ENCODE data around the gene CXCL8.

CXCL8 gene

DNA sequence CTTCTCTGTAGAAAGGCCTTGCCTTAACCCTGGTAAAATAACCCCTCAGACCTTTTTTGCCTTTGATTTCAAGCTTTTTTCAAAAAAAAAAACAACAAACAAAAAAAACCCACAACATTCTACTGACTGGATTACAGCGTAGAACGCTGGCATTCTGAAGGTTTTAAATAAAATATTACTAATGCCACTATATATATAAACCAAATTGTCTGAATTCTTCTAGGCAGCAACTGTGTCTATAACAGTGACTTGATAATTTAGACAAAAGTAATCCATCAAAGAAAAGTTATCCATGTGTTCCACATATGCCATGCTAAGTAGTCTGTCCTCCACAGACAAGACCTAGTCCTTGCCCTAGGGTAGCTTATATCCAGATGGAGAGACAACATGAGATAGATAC, 33.6 kb upstream of the CXCL8 start:
- no peak overlapping the region for H3K9ac ChIP-seq (ENCODE audit: low read length)
- H3K4me3 ChIP-seq (ENCODE audit: low read length) = no peak overlapping the region
- no peaks in the 10 kb centered on the region for H3K27me3 ChIP-seq (ENCODE audit: control insufficient read depth, insufficient read depth, low read length)
- H3K36me3 ChIP-seq (ENCODE audit: control insufficient read depth, insufficient read depth, low read length) = no peaks in the 10 kb centered on the region
- no peak overlapping the region for H3K27ac ChIP-seq (ENCODE audit: low read depth, low read length)
- H3K4me1 ChIP-seq (ENCODE audit: control insufficient read depth, insufficient read depth, low read length) = peaks cover 2% of the 10 kb centered on the region

- Histone ChIP-seq H3K36me3 (ENCODE audit: control insufficient read depth, insufficient read depth, low read length) (no peaks in the 10 kb centered on the region), H3K9ac (ENCODE audit: low read length) (no peak overlapping the region), H3K27me3 (ENCODE audit: control insufficient read depth, insufficient read depth, low read length) (no peaks in the 10 kb centered on the region), H3K27ac (ENCODE audit: low read depth, low read length) (no peak overlapping the region), H3K4me1 (ENCODE audit: control insufficient read depth, insufficient read depth, low read length) (peaks cover 2% of the 10 kb centered on the region), H3K4me3 (ENCODE audit: low read length) (no peak overlapping the region)
These were observed 33.0 kb upstream of the CXCL8 start for GRCh38 chr4:73707269-73707875.

- H3K4me3 ChIP-seq (ENCODE audit: low read length) = no peak overlapping the region
These were observed 32.3 kb upstream of the CXCL8 start for GRCh38 chr4:73707918-73708577.

GRCh38 chr4:73709451-73710033, 30.8 kb upstream of the CXCL8 start:
- H3K9ac ChIP-seq (ENCODE audit: low read length) = no peak overlapping the region
- no peaks in the 10 kb centered on the region for H3K27me3 ChIP-seq (ENCODE audit: control insufficient read depth, insufficient read depth, low read length)
- no peaks in the 10 kb centered on the region for H3K36me3 ChIP-seq (ENCODE audit: control insufficient read depth, insufficient read depth, low read length)
- H3K27ac ChIP-seq (ENCODE audit: low read depth, low read length) = no peak overlapping the region
- no peak overlapping the region for H3K4me3 ChIP-seq (ENCODE audit: low read length)
- H3K4me1 ChIP-seq (ENCODE audit: control insufficient read depth, insufficient read depth, low read length) = peaks cover 2% of the 10 kb centered on the region

More at GRCh38 chr4:73707918-73708577, 32.3 kb upstream of the CXCL8 start:
- H3K36me3 ChIP-seq (ENCODE audit: control insufficient read depth, insufficient read depth, low read length) = no peaks in the 10 kb centered on the region
- H3K27ac ChIP-seq (ENCODE audit: low read depth, low read length) = no peak overlapping the region
- peaks cover 2% of the 10 kb centered on the region for H3K4me1 ChIP-seq (ENCODE audit: control insufficient read depth, insufficient read depth, low read length)
- H3K27me3 ChIP-seq (ENCODE audit: control insufficient read depth, insufficient read depth, low read length) = no peaks in the 10 kb centered on the region
- no peak overlapping the region for H3K9ac ChIP-seq (ENCODE audit: low read length)

DNA sequence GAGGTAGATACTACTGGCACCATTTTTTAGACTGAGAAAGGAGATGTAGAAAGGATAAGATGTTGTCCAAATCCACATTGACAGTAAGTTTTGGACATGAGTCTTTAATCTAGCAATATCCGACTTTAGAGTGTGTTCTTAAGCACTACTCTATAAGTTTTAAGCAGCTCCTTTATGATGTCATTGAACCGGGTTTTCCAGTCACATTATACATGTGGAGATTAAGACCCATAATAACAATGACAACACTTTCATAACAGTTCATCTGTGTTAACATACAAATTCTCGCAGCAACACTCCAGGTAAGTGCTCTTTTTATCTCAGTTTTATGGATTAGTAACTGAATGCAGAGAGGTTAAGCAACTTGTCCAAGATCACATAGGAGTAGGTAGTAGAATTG, 30.3 kb upstream of the CXCL8 start:
- no peak overlapping the region for H3K4me3 ChIP-seq (ENCODE audit: low read length)
- no peaks in the 10 kb centered on the region for H3K27me3 ChIP-seq (ENCODE audit: control insufficient read depth, insufficient read depth, low read length)

DNA sequence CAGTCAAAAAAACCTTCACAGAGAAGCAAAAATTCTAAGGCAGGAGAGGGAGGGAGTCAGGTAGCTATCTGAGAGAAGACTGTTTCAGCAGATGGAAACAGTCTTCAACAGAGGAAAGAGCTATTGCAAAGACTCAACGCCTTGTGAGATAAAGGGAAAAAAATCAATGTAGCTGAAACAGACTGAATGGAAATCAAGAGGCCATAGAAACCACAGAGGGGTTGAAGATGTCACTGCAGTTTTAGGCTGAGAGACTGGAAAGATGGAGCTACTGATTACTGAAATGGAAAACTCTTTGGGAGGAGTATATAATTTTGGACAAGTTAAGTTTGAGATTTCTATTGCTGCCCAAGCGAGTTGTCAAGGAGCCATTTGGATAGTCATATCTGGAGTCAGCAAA, 28.4 kb upstream of the CXCL8 start:
- H3K9ac ChIP-seq (ENCODE audit: low read length) = no peak overlapping the region
- no peak overlapping the region for H3K27ac ChIP-seq (ENCODE audit: low read depth, low read length)
- H3K4me3 ChIP-seq (ENCODE audit: low read length) = no peak overlapping the region
- H3K4me1 ChIP-seq (ENCODE audit: control insufficient read depth, insufficient read depth, low read length) = peaks cover 2% of the 10 kb centered on the region
- H3K27me3 ChIP-seq (ENCODE audit: control insufficient read depth, insufficient read depth, low read length) = no peaks in the 10 kb centered on the region
- H3K36me3 ChIP-seq (ENCODE audit: control insufficient read depth, insufficient read depth, low read length) = no peaks in the 10 kb centered on the region

More for the DNA sequence above, 30.3 kb upstream of the CXCL8 start:
- H3K27ac ChIP-seq (ENCODE audit: low read depth, low read length) = no peak overlapping the region
- H3K4me1 ChIP-seq (ENCODE audit: control insufficient read depth, insufficient read depth, low read length) = peaks cover 2% of the 10 kb centered on the region
- no peak overlapping the region for H3K9ac ChIP-seq (ENCODE audit: low read length)
- no peaks in the 10 kb centered on the region for H3K36me3 ChIP-seq (ENCODE audit: control insufficient read depth, insufficient read depth, low read length)

DNA sequence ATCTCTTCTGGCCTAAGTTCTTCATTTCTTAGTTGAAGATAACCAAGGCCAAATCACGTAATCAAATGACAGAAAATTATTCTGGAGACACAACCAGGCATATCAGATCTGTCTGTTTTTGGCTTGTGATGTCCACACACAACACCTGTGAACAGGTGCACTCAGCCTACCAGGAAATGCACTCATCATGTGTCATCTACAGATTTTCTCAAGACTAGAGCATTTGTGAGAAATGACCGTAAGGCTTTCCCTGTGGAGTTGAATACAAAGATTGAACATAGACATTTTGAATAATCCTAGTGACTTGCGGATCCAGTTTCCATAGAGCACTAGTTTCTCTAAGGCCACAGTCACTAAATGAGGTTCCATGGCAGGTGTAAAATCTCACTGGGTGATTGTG, 26.7 kb upstream of the CXCL8 start:
- Histone ChIP-seq H3K9ac (ENCODE audit: low read length) (no peak overlapping the region), H3K36me3 (ENCODE audit: control insufficient read depth, insufficient read depth, low read length) (no peaks in the 10 kb centered on the region), H3K4me1 (ENCODE audit: control insufficient read depth, insufficient read depth, low read length) (no peaks in the 10 kb centered on the region), H3K27me3 (ENCODE audit: control insufficient read depth, insufficient read depth, low read length) (no peaks in the 10 kb centered on the region), H3K27ac (ENCODE audit: low read depth, low read length) (no peak overlapping the region), H3K4me3 (ENCODE audit: low read length) (no peak overlapping the region)

DNA sequence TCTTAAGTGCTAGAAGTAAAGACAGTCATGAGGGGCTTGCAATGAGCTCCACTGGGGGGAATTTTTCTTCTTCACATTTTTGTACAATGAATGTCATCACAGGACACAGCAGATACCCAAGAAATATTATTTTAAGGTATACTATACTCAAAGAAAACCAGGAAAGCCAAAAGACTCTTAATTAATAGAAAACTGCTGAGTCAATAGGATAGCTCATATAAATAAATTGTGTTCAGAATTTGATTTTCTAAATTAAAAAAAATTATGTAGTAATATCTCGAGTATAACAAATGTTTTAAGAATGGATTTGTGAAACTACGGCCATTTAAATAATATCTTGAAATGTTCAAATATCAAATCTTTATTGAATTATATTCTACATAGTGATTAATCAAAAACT, 25.7 kb upstream of the CXCL8 start:
- no peak overlapping the region for H3K27ac ChIP-seq (ENCODE audit: low read depth, low read length)
- H3K4me1 ChIP-seq (ENCODE audit: control insufficient read depth, insufficient read depth, low read length) = no peaks in the 10 kb centered on the region
- no peak overlapping the region for H3K4me3 ChIP-seq (ENCODE audit: low read length)
- no peaks in the 10 kb centered on the region for H3K27me3 ChIP-seq (ENCODE audit: control insufficient read depth, insufficient read depth, low read length)
- no peaks in the 10 kb centered on the region for H3K36me3 ChIP-seq (ENCODE audit: control insufficient read depth, insufficient read depth, low read length)
- no peak overlapping the region for H3K9ac ChIP-seq (ENCODE audit: low read length)

DNA sequence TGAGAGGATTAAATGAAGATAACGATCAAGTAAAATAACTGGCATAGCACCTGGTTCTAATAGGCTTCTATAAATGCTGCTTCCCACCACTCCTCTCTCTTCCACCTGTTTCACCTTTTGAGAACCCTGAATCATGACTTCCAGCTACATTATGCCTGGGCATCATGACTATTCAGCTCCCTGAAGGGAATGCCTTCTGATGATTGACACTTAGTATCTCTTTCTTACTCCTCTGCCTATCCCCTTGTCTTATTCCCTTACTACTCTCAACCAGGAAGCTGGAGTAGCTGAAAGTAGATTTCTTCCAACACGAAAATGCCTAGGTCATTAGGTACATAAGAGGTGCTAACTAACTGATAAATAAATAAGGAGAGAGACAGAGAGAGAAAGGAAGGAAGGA, 24.7 kb upstream of the CXCL8 start:
- H3K27me3 ChIP-seq (ENCODE audit: control insufficient read depth, insufficient read depth, low read length) = no peaks in the 10 kb centered on the region
- no peak overlapping the region for H3K9ac ChIP-seq (ENCODE audit: low read length)
- no peak overlapping the region for H3K4me3 ChIP-seq (ENCODE audit: low read length)
- no peaks in the 10 kb centered on the region for H3K36me3 ChIP-seq (ENCODE audit: control insufficient read depth, insufficient read depth, low read length)
- no peak overlapping the region for H3K27ac ChIP-seq (ENCODE audit: low read depth, low read length)
- H3K4me1 ChIP-seq (ENCODE audit: control insufficient read depth, insufficient read depth, low read length) = no peaks in the 10 kb centered on the region

DNA sequence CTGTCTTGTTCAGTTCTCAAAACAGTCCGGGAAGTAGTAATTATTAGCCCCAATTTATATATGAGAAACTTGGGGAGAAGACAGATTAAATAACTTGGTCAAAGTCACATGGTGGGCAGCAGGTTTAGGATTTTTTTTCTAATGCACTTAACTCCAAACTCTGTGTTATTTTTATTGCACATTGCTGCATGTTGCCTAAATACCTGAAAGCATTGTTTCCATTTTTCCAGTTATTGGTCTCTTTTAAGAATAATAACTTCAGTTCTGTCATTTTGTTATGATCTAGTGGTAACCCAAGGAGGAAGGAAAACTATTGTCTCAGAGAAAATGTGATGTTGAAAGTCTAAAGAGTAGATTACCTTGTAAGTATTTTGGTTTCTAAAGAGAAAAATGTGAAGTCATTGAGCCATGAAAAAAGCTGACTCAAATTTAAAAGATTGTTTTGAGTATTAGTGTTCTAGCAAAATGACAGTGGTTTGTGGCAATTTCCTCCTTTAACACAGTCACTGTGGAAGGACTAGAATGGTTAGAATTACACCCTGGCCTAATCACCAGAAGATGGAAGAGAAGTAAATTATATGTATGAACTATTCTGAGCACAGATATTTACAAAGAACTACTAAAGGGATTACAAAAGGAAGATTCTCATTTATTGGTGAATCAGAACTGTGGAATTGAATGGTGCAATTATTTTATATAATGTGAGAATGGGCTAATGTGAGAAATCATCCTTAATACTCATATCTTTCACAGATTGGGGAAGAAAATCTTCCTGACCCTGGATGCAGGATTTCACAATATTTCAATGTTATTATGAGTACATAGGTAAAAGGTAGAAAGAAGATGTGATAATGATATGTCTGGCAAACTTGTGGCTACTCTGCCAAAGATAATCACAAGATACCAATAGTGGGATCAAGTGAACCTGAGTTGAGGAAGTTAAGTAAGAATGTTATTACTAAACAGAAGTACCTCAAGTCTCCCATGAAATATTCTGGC, 21.7 kb upstream of the CXCL8 start:
- Histone ChIP-seq H3K4me1 (ENCODE audit: control insufficient read depth, insufficient read depth, low read length) (no peaks in the 10 kb centered on the region), H3K27ac (ENCODE audit: low read depth, low read length) (no peak overlapping the region), H3K4me3 (ENCODE audit: low read length) (no peak overlapping the region), H3K36me3 (ENCODE audit: control insufficient read depth, insufficient read depth, low read length) (no peaks in the 10 kb centered on the region), H3K27me3 (ENCODE audit: control insufficient read depth, insufficient read depth, low read length) (no peaks in the 10 kb centered on the region), H3K9ac (ENCODE audit: low read length) (no peak overlapping the region)

DNA sequence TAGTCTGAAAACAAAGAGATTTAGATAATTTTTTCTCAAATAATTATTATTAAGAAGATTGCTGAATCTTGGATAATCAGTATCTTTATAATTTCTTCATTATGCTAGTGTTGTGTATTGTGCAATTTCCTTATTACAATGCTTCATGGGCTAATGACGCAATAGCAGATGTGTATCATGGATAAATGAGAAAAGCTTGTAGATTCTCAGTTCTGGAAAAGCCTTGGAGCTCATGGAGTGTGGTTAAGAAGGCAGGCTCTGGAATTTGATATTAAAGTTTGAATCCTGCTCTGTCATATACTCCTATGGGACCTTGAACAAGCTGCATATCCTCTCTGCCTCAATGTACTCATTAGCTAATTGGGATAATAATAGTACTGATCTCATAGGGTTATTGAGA, 18.9 kb upstream of the CXCL8 start:
- no peak overlapping the region for H3K4me3 ChIP-seq (ENCODE audit: low read length)
- no peaks in the 10 kb centered on the region for H3K4me1 ChIP-seq (ENCODE audit: control insufficient read depth, insufficient read depth, low read length)
- H3K27ac ChIP-seq (ENCODE audit: low read depth, low read length) = no peak overlapping the region

GRCh38 chr4:73721909-73722308, 18.5 kb upstream of the CXCL8 start:
- H3K27me3 ChIP-seq (ENCODE audit: control insufficient read depth, insufficient read depth, low read length) = no peaks in the 10 kb centered on the region
- H3K4me1 ChIP-seq (ENCODE audit: control insufficient read depth, insufficient read depth, low read length) = no peaks in the 10 kb centered on the region
- no peak overlapping the region for H3K9ac ChIP-seq (ENCODE audit: low read length)
- no peak overlapping the region for H3K27ac ChIP-seq (ENCODE audit: low read depth, low read length)
- H3K36me3 ChIP-seq (ENCODE audit: control insufficient read depth, insufficient read depth, low read length) = no peaks in the 10 kb centered on the region
- H3K4me3 ChIP-seq (ENCODE audit: low read length) = no peak overlapping the region

More for the DNA sequence above, 18.9 kb upstream of the CXCL8 start:
- no peaks in the 10 kb centered on the region for H3K27me3 ChIP-seq (ENCODE audit: control insufficient read depth, insufficient read depth, low read length)
- no peaks in the 10 kb centered on the region for H3K36me3 ChIP-seq (ENCODE audit: control insufficient read depth, insufficient read depth, low read length)
- no peak overlapping the region for H3K9ac ChIP-seq (ENCODE audit: low read length)

Measured in rectal smooth muscle tissue (tissue), 1 donor.